GM19023 (cell line): ENCODE results near the gene MSANTD1.

Experiments
- ATAC-seq: cut with Tn5 transposase; IDR thresholded peaks from one replicate; pipeline ENCODE4 v1.9.1; 2021; ENCODE audit warnings: mild to moderate bottlenecking, moderate library complexity; ENCODE audit not compliant: unreplicated experiment

Gene MSANTD1

DNA sequence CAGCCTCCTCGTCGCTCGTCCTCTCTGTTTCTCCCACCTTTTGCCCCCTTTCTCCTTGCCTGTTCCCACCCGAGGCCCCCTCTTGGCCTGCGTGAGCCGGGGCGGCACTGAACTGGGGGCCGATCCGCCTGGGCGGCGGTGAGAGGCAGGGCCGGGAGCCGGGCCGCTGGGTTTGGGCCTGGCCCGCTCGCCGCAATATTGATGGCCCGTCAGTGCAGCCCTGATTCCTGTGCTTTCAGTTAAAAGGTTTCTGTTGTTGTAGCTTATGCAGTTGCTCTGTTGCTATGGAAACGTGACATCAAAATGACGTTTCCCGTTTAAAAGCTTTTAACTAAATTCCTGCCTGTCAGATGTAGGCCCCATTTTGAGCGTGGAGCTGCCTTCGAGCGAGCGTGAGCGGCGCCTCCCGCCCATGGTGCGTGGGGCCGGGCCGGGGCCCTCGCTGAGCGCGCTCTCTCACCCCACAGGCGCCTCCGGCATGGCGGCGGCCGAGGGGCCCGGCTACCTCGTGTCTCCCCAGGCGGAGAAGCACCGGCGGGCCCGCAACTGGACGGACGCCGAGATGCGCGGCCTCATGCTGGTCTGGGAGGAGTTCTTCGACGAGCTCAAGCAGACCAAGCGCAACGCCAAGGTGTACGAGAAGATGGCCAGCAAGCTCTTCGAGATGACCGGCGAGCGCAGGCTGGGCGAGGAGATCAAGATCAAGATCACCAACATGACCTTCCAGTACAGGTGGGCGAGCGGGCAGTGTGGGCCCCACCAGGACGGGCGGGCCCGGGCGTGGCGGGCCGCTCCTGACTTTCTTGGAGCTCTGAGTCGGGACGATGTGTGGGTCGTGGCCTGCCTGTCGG, at the start of gene MSANTD1:
Gene MSANTD1 (plus strand): TSS at position 349 of the 851 bp plus-strand sequence. CDS start 64 bp downstream, at position 413.
- no peak for ATAC-seq

- no peak for ATAC-seq
Observed at GRCh38 chr4:3199653-3200422, 49.1 kb upstream of the MSANTD1 start.

DNA sequence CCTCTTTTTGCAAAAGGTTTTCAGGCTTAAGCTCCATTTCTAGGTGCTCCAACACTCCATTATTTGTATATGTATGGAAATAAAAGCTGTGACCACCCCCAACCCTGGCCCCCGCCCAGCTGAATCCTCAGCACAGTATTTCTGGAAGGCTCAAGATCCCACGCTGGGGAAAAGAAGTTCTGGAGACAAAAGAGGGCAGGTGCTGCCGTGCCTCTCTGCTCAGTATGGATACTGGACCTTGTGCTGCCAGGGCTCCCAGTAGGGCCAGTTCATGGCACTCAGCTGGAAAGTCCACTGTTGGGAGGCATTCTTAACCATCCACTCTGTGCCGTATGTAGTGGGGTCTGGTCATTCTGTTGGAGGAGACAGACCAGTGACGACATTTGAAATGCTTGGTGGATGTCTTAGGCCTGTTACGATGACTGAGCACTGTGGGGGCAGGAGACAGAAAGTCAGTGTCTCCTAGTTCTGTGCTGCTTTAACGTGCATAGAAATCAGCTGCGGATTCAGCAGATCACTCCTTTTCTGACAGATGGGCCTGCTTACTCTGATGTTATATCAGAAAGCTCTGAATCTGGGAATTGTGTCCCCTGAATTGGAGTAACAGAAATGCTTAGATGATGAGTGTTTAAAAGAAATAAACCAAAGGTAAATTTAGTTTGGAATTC, 48.4 kb upstream of the MSANTD1 start:
- ATAC-seq: no peak

- ATAC-seq: peak; percentile 66
Observed at GRCh38 chr4:3201718-3202702, 46.9 kb upstream of the MSANTD1 start.

GRCh38 chr4:3202836-3203820, 45.8 kb upstream of the MSANTD1 start:
- no peak for ATAC-seq

DNA sequence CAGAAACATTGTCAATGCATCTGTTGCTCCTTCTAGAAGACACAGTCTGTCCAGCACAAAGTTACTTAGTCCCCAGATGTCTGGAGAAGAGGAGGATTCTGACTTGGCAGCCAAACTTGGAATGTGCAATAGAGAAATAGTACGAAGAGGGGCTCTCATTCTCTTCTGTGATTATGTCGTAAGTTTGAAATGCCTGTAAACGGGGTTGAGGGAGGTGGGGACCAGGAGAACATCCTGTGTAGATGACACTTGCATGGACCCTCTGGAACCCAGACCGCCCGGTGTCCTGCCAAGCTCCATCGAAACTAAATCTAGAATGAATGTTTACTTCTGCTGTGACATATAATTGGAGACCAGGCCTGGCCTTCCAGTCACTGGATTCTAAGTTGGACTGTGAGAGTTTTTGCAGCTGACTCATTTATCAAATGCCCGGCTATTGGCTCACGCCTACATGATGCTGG, 45.0 kb upstream of the MSANTD1 start:
- ATAC-seq: no peak

GRCh38 chr4:3205995-3206394, 43.0 kb upstream of the MSANTD1 start:
- no peak for ATAC-seq

DNA sequence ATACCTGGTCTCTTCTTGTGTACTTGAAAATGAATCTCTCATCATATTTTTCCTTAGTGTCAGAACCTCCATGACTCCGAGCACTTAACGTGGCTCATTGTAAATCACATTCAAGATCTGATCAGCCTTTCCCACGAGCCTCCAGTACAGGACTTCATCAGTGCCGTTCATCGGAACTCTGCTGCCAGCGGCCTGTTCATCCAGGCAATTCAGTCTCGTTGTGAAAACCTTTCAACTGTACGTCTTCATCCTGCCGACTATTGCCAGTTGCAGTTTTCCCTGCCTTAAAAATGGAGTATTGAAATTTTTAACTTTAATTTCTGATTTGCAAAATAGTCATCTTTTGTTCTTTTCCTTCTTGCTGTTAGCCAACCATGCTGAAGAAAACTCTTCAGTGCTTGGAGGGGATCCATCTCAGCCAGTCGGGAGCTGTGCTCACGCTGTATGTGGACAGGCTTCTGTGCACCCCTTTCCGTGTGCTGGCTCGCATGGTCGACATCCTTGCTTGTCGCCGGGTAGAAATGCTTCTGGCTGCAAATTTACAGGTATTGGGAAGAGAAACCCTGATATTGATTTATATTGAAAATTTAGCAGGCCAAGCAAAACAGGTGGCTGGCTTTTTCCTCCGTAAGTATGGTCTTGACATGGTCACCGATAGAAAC, 42.4 kb upstream of the MSANTD1 start:
- no peak for ATAC-seq

- ATAC-seq: no peak
Observed at GRCh38 chr4:3207531-3208037, 41.4 kb upstream of the MSANTD1 start.

DNA sequence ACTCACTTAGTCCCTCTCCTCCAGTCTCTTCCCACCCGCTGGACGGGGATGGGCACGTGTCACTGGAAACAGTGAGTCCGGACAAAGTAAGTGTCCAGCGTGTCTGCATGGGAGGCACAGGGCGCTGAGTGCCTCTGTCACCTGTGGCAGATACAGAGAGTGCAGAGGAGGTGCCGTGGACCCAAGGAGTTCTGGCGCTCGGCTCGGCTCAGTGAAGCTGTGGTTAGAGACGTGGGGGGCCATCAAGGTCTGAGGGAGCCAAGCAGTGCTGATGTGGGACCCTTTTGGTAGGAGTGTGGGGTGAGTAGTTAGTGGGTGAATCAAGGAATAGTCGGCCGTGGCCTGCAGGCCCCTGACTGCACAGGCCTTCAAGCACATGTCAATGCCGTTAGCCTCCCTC, 40.1 kb upstream of the MSANTD1 start:
- no peak for ATAC-seq

DNA sequence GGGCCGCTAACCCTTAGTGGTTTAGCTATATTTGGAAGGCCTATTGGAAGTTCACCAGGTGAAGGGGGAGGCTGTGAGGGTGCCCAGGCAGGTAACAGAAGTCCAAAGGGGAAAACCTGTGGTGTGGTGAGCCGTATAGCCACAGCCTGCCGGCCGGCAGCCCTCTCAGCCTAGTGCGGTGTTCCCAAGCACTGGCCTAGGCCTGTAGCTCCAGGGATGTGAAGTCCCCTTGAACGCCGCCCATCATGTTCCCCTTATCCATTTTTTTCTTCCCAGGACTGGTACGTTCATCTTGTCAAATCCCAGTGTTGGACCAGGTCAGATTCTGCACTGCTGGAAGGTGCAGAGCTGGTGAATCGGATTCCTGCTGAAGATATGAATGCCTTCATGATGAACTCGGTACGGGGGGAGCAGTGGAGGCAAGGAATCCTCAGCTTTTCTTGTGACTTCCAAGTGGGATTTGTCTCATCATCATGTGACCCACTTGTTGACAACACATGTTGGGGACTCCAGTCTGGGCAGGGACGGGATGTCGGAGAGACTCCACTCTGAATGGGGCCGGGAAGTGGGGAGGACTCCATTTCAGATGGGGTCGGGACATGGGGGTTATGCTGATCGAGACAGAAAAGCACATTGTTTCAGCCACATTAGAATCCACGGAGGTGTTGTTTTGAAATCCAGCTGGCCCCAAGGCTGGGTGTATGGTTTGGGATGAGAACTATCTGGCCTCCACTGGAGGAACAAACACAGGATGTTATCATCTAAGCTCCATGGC, 39.2 kb upstream of the MSANTD1 start:
- no peak for ATAC-seq

GRCh38 chr4:3210467-3210866, 38.5 kb upstream of the MSANTD1 start:
- ATAC-seq: no peak

GRCh38 chr4:3211866-3212265, 37.1 kb upstream of the MSANTD1 start:
- ATAC-seq: no peak

GRCh38 chr4:3212391-3213105, 36.4 kb upstream of the MSANTD1 start:
- ATAC-seq: no peak

GRCh38 chr4:3213106-3213425, 35.9 kb upstream of the MSANTD1 start:
- ATAC-seq: no peak

DNA sequence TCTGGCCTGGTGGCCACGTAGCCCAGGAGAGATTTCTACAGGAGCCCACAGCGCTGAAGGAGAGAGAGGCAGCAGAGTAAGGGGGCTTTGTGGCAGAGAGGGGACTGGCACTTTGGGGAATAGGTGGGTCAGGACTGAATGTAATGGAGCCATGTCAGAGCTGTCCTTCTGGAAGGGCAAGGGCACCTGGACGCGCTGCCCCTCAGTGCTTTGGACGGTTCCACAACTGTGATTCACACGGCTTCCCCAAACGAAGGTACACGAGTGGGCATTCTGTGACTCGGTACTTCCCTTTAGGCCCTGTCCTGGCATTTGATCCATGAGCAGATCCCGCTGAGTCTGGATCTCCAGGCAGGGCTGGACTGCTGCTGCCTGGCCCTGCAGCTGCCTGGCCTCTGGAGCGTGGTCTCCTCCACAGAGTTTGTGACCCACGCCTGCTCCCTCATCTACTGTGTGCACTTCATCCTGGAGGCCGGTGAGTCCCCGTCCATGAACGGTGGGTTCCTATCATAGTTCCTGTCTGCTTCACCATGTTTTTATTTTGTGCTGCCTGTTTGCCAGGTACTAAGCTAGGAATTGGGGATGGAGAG, 35.2 kb upstream of the MSANTD1 start:
- no peak for ATAC-seq

DNA sequence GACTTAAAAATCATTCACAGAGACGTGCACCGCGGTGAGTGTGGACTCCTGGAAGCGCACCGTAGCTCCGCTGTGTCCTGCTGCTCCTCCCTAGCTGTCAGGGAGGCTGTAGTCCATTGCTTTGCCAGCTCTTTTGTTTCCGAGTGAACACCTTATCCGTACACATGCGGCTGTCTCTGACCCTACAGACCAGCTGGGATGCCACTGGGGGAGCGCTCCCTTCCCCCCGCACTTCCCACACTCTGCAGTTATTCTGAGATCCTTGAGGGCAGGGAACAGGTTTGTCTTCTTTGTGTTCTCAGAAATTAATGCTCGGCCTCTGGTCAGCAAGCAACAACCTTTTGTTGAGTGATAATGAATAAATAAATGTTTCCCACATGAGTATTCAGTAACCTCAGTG, 33.7 kb upstream of the MSANTD1 start:
- ATAC-seq: no peak
